ENCODE results near the gene SLC25A47.
"Not testable (repeated sequence)": the region's sequence is repeated elsewhere in the genome, so short reads cannot be mapped to it uniquely, and the experiment has no call there.

SLC25A47 gene

GRCh38 chr14:100342195-100342594 is 19.1 kb downstream of the SLC25A47 start:
- no peak overlapping the region for H3K27ac ChIP-seq (ENCODE audit: low read depth, low read length, poor library complexity, severe bottlenecking)
- H3K4me1 ChIP-seq (ENCODE audit: insufficient read depth, low read length, severe bottlenecking): peaks cover 9% of the 10 kb centered on the region
- TF ChIP-seq CTCF (IDR thresholded peaks at IDR 0.05; ENCODE audit: low read length) (no peak), EZH2 (IDR thresholded peaks at IDR 0.05; ENCODE audit: borderline replicate concordance, low read length) (no peak)
- H3K36me3 ChIP-seq (ENCODE audit: insufficient read depth, low read length): peaks cover 18% of the 10 kb centered on the region; the same call in 1 of the 2 replicates
- H3K9ac ChIP-seq (ENCODE audit: low read length): no peak overlapping the region
- H4K20me1 ChIP-seq (ENCODE audit: insufficient read depth, low read length): no peaks in the 10 kb centered on the region
- no peaks in the 10 kb centered on the region for H3K9me3 ChIP-seq (ENCODE audit: low read length)
- no peaks in the 10 kb centered on the region for H3K9me2 ChIP-seq (ENCODE audit: low read depth, low read length)
- no peak overlapping the region for H3K4me2 ChIP-seq (ENCODE audit: low read length)
- no peak overlapping the region for H3K4me3 ChIP-seq (ENCODE audit: low read depth, low read length, poor library complexity, severe bottlenecking)
- H3F3A ChIP-seq (ENCODE audit: insufficient read depth, low read length): no peaks in the 10 kb centered on the region
- no peak overlapping the region for H2AFZ ChIP-seq (ENCODE audit: low read length)
- H3K79me2 ChIP-seq (ENCODE audit: insufficient read depth, low read length): no peaks in the 10 kb centered on the region
- no peaks in the 10 kb centered on the region for H3K27me3 ChIP-seq (ENCODE audit: insufficient read depth, low read length)

- H3K36me3 ChIP-seq (ENCODE audit: insufficient read depth, low read length): peaks cover 18% of the 10 kb centered on the region; the same call in 1 of the 2 replicates
- not testable (repeated sequence) for H3K9me3 ChIP-seq (ENCODE audit: low read length); H2AFZ ChIP-seq (ENCODE audit: low read length); H3K27me3 ChIP-seq (ENCODE audit: insufficient read depth, low read length); H3K79me2 ChIP-seq (ENCODE audit: insufficient read depth, low read length); H3K27ac ChIP-seq (ENCODE audit: low read depth, low read length, poor library complexity, severe bottlenecking); H3K9ac ChIP-seq (ENCODE audit: low read length); H3K9me2 ChIP-seq (ENCODE audit: low read depth, low read length); H3K4me1 ChIP-seq (ENCODE audit: insufficient read depth, low read length, severe bottlenecking); H3K4me3 ChIP-seq (ENCODE audit: low read depth, low read length, poor library complexity, severe bottlenecking); H3K4me2 ChIP-seq (ENCODE audit: low read length); H3F3A ChIP-seq (ENCODE audit: insufficient read depth, low read length); H4K20me1 ChIP-seq (ENCODE audit: insufficient read depth, low read length)
These were observed 19.7 kb downstream of the SLC25A47 start for GRCh38 chr14:100342826-100343225.

GRCh38 chr14:100344657-100345056 is 21.5 kb downstream of the SLC25A47 start:
- not testable (repeated sequence) for H3F3A ChIP-seq (ENCODE audit: insufficient read depth, low read length)

GRCh38 chr14:100345711-100346110 is 22.6 kb downstream of the SLC25A47 start:
- Histone ChIP-seq H3K9me3 (ENCODE audit: low read length) (no peaks in the 10 kb centered on the region), H3K4me1 (ENCODE audit: insufficient read depth, low read length, severe bottlenecking) (peaks cover 9% of the 10 kb centered on the region), H3K79me2 (ENCODE audit: insufficient read depth, low read length) (no peaks in the 10 kb centered on the region), H3K27ac (ENCODE audit: low read depth, low read length, poor library complexity, severe bottlenecking) (no peak overlapping the region), H3K9me2 (ENCODE audit: low read depth, low read length) (no peaks in the 10 kb centered on the region), H3F3A (ENCODE audit: insufficient read depth, low read length) (no peaks in the 10 kb centered on the region), H3K36me3 (ENCODE audit: insufficient read depth, low read length) (peaks cover 9% of the 10 kb centered on the region; the same call in 1 of the 2 replicates), H3K27me3 (ENCODE audit: insufficient read depth, low read length) (no peaks in the 10 kb centered on the region), H3K4me2 (ENCODE audit: low read length) (no peak overlapping the region), H2AFZ (ENCODE audit: low read length) (no peak overlapping the region), H3K4me3 (ENCODE audit: low read depth, low read length, poor library complexity, severe bottlenecking) (no peak overlapping the region), H4K20me1 (ENCODE audit: insufficient read depth, low read length) (no peaks in the 10 kb centered on the region), H3K9ac (ENCODE audit: low read length) (no peak overlapping the region)
- TF ChIP-seq CTCF (IDR thresholded peaks at IDR 0.05; ENCODE audit: low read length): no peak
- TF ChIP-seq EZH2 (IDR thresholded peaks at IDR 0.05; ENCODE audit: borderline replicate concordance, low read length): no peak

More at GRCh38 chr14:100344657-100345056, 21.5 kb downstream of the SLC25A47 start:
- not testable (repeated sequence) for H3K9me3 ChIP-seq (ENCODE audit: low read length); H2AFZ ChIP-seq (ENCODE audit: low read length); H3K4me3 ChIP-seq (ENCODE audit: low read depth, low read length, poor library complexity, severe bottlenecking); H4K20me1 ChIP-seq (ENCODE audit: insufficient read depth, low read length); H3K4me2 ChIP-seq (ENCODE audit: low read length); H3K4me1 ChIP-seq (ENCODE audit: insufficient read depth, low read length, severe bottlenecking); H3K9ac ChIP-seq (ENCODE audit: low read length); H3K9me2 ChIP-seq (ENCODE audit: low read depth, low read length); H3K27ac ChIP-seq (ENCODE audit: low read depth, low read length, poor library complexity, severe bottlenecking); H3K27me3 ChIP-seq (ENCODE audit: insufficient read depth, low read length); H3K79me2 ChIP-seq (ENCODE audit: insufficient read depth, low read length)
- H3K36me3 ChIP-seq (ENCODE audit: insufficient read depth, low read length): peaks cover 18% of the 10 kb centered on the region; the same call in 1 of the 2 replicates
